PC-3 (cell line): ENCODE data around the gene APOO. TPM values are rescaled to one million over a fixed set of nuclear protein-coding genes. Genes with fewer than 3 reads are reported as not detected.

Experiments
- ATAC-seq: fragments of 200-7000 bp; cut with Tn5 transposase; 2 replicates; pipeline ENCODE4 v1.9.1; 2020; ENCODE audit warnings: mild to moderate bottlenecking, moderate library complexity
- BruUV-seq: library from RNA; stranded (reverse); fragments of 400-500 nt; replicated peaks from 2 replicates; lab custom pipeline; 2021; lab: Mats Ljungman, UMichigan
- CTCF ChIA-PET: fragments of 300-600 bp; sonication (Branson Sonifier 250); formaldehyde crosslinking; loops from one replicate; lab custom pipeline; 2022; ENCODE audit warnings: antibody characterized with exemption; lab: Charles Lee
- POLR2A ChIA-PET: fragments of 300-600 bp; sonication (Branson Sonifier 250); formaldehyde crosslinking; loops from one replicate; lab custom pipeline; 2022; ENCODE audit warnings: antibody characterized with exemption; ENCODE audit not compliant: unreplicated experiment; lab: Charles Lee
- DNase-seq: peaks from one replicate; pipeline ENCODE4 v3.0.0-alpha.2; 2015
- H2AFZ ChIP-seq: fragments of 300-600 bp; sonication (generic); 2 replicates; pipeline ENCODE4 v1.6.0; 2016; ENCODE audit warnings: antibody characterized with exemption, low read length
- H3F3A ChIP-seq: fragments of 300-600 bp; sonication (generic); one replicate; pipeline ENCODE4 v1.6.0; 2017; ENCODE audit warnings: antibody characterized with exemption, low read length, control low read depth, mild to moderate bottlenecking; ENCODE audit not compliant: unreplicated experiment
- H3K27ac ChIP-seq: fragments of 300-600 bp; sonication (generic); 2 replicates; pipeline ENCODE4 v1.5.1; 2016; ENCODE audit warnings: mild to moderate bottlenecking, low read length
- H3K27me3 ChIP-seq: fragments of 300-600 bp; sonication (generic); 2 replicates; pipeline ENCODE4 v1.6.1; 2016; ENCODE audit warnings: low read length, mixed read lengths
- H3K36me3 ChIP-seq: fragments of 300-600 bp; sonication (generic); 2 replicates; pipeline ENCODE4 v1.6.1; 2016; ENCODE audit warnings: low read depth, mixed run types, low read length, mixed read lengths
- H3K4me1 ChIP-seq: fragments of 300-600 bp; sonication (generic); 2 replicates; pipeline ENCODE4 v1.5.1; 2016; ENCODE audit warnings: low read length; ENCODE audit not compliant: insufficient read depth
- H3K4me2 ChIP-seq: fragments of 300-600 bp; sonication (generic); 2 replicates; pipeline ENCODE4 v1.6.0; 2016; ENCODE audit warnings: low read length
- H3K4me3 ChIP-seq: fragments of 300-600 bp; sonication (generic); 2 replicates; pipeline ENCODE4 v1.5.1; 2016; ENCODE audit warnings: mild to moderate bottlenecking, low read length, mixed read lengths
- H3K79me2 ChIP-seq: fragments of 300-600 bp; sonication (generic); 2 replicates; pipeline ENCODE4 v1.6.1; 2017; ENCODE audit warnings: low read length, mixed read lengths
- H3K9ac ChIP-seq: fragments of 300-600 bp; sonication (generic); 2 replicates; pipeline ENCODE4 v1.6.0; 2016; ENCODE audit warnings: mild to moderate bottlenecking, low read length
- H3K9me2 ChIP-seq: fragments of 300-600 bp; sonication (generic); replicated peaks from 2 replicates; pipeline ENCODE4 v1.6.1; 2016; ENCODE audit warnings: mixed run types, low read length, mixed read lengths
- H3K9me3 ChIP-seq: fragments of 300-600 bp; sonication (generic); 2 replicates; pipeline ENCODE4 v1.6.1; 2016; ENCODE audit warnings: low read length, mixed read lengths
- H4K20me1 ChIP-seq: fragments of 300-600 bp; sonication (generic); 2 replicates; pipeline ENCODE4 v1.6.1; 2016; ENCODE audit warnings: low read length, mixed read lengths
- CTCF ChIP-seq: fragments of 300-600 bp; sonication (generic); conservative IDR thresholded peaks from 2 replicates; pipeline ENCODE4 v1.5.1; 2017; ENCODE audit warnings: antibody characterized with exemption, low read depth, mild to moderate bottlenecking, low read length
- EZH2 ChIP-seq: fragments of 300-600 bp; sonication (generic); IDR thresholded peaks from one replicate; pipeline ENCODE4 v1.6.1; 2017; ENCODE audit warnings: antibody characterized with exemption, mild to moderate bottlenecking, low read length; ENCODE audit not compliant: unreplicated experiment
- EZH2phosphoT487 ChIP-seq: fragments of 300-600 bp; sonication (generic); IDR thresholded peaks from 2 replicates; pipeline ENCODE4 v1.6.1; 2018; ENCODE audit warnings: mild to moderate bottlenecking, antibody characterized with exemption, low read length, borderline replicate concordance
- intact Hi-C: fragments of 100-400 bp; cut with micrococcal nuclease; formaldehyde crosslinking; loops from 2 replicates; pipeline ENCODE4 v1.9.0; 2023
- total RNA-seq: library from RNA; depleted of rRNA; stranded (reverse); fragments of >200 nt; gene quantifications from 2 replicates; pipeline ENCODE4 v1.2.3, GENCODE V29; 2014

APOO gene
- total RNA-seq, 1 experiment from 2014 or later, result 34.0 TPM

- no peak overlapping the region for H3K27ac ChIP-seq
- no peaks in the 10 kb centered on the region for H3K36me3 ChIP-seq
- no peak for TF ChIP-seq EZH2phosphoT487
- TF ChIP-seq EZH2, result no peak
- TF ChIP-seq CTCF, result no peak
- H3K4me1 ChIP-seq, result peaks cover 16% of the 10 kb centered on the region
- H3F3A ChIP-seq, result peaks cover 3% of the 10 kb centered on the region
- CTCF ChIA-PET, result no interaction called here
- H4K20me1 ChIP-seq, result no peaks in the 10 kb centered on the region
- no peak overlapping the region for H3K4me2 ChIP-seq
- intact Hi-C loops, result no loop called here
- H3K4me3 ChIP-seq, result no peak overlapping the region
- no peak overlapping the region for H3K9ac ChIP-seq
- BruUV-seq, result no TSS peak
- no peak overlapping the region for H2AFZ ChIP-seq
- POLR2A ChIA-PET, result no interaction called here
- H3K9me3 ChIP-seq, result no peaks in the 10 kb centered on the region
- no peaks in the 10 kb centered on the region for H3K79me2 ChIP-seq
- ATAC-seq (no peak), DNase-seq (no peak)
- no peaks in the 10 kb centered on the region for H3K9me2 ChIP-seq
- no peaks in the 10 kb centered on the region for H3K27me3 ChIP-seq
Observed at GRCh38 chrX:23810279-23810678, 97.5 kb downstream of the APOO start.

- Histone ChIP-seq H3K4me1 (peaks cover 46% of the 10 kb centered on the region), H3K9me2 (no peaks in the 10 kb centered on the region), H3F3A (peaks cover 8% of the 10 kb centered on the region), H3K4me3 (no peak overlapping the region), H3K27ac (peak overlapping the region; percentile 97), H3K9ac (peak overlapping the region; percentile 84; the same call in 1 of the 2 replicates), H3K79me2 (no peaks in the 10 kb centered on the region), H3K36me3 (no peaks in the 10 kb centered on the region), H3K9me3 (no peaks in the 10 kb centered on the region), H3K27me3 (no peaks in the 10 kb centered on the region), H3K4me2 (no peak overlapping the region), H2AFZ (no peak overlapping the region), H4K20me1 (no peaks in the 10 kb centered on the region)
- TF ChIP-seq EZH2phosphoT487, result no peak
- no peak for TF ChIP-seq CTCF
- TF ChIP-seq EZH2, result no peak
- intact Hi-C loops, result no loop called here
- CTCF ChIA-PET, result no interaction called here
- no TSS peak for BruUV-seq
- DNase-seq, result no peak
- no peak for ATAC-seq
- POLR2A ChIA-PET, result no interaction called here
Observed at GRCh38 chrX:23805389-23805788, 102.3 kb downstream of the APOO start.

- Histone ChIP-seq H3K79me2 (no peaks in the 10 kb centered on the region), H3K4me3 (peak overlapping the region; percentile 17), H3K27me3 (no peaks in the 10 kb centered on the region), H3K27ac (peak overlapping the region; percentile 97), H3K9me2 (no peaks in the 10 kb centered on the region), H3K36me3 (no peaks in the 10 kb centered on the region), H2AFZ (no peak overlapping the region), H3K4me2 (peak overlapping the region; percentile 71), H4K20me1 (no peaks in the 10 kb centered on the region), H3K9me3 (no peaks in the 10 kb centered on the region), H3F3A (peaks cover 8% of the 10 kb centered on the region), H3K9ac (peak overlapping the region; percentile 84), H3K4me1 (peaks cover 46% of the 10 kb centered on the region)
- TF ChIP-seq EZH2phosphoT487, result no peak
- TF ChIP-seq EZH2, result no peak
- no peak for TF ChIP-seq CTCF
- intact Hi-C loops, result no loop called here
- POLR2A ChIA-PET, result no interaction called here
- ATAC-seq (peak; percentile 10), DNase-seq (no peak)
- no TSS peak for BruUV-seq
- CTCF ChIA-PET, result no interaction called here
Observed at GRCh38 chrX:23804578-23804977, 103.2 kb downstream of the APOO start.
